CD4-positive, alpha-beta T cell (primary cell): ENCODE data around the gene FGFBP2. TPM values are rescaled to one million over a fixed set of nuclear protein-coding genes. Genes with fewer than 3 reads are reported as not detected.

Experiments
- ATAC-seq: fragments of 200-7000 bp; cut with Tn5 transposase; one replicate; pipeline ENCODE4 v1.10.0; 2022; ENCODE audit warnings: mild to moderate bottlenecking; ENCODE audit not compliant: poor library complexity
- CTCF ChIA-PET: fragments of 350-600 bp; sonication (Branson Sonifier 250); formaldehyde crosslinking; loops from one replicate; lab custom pipeline; 2021; ENCODE audit warnings: antibody characterized with exemption, inconsistent platforms; lab: Charles Lee
- POLR2A ChIA-PET: fragments of 350-600 bp; sonication (Branson Sonifier 250); formaldehyde crosslinking; loops from one replicate; lab custom pipeline; 2021; ENCODE audit warnings: antibody characterized with exemption, inconsistent platforms; lab: Charles Lee
- DNase-seq, 14 experiments: peaks; one replicate each; pipeline ENCODE4 v3.0.0-alpha.2; 2013 to 2020; ENCODE audit warnings: mixed read lengths in 2 of 14
- H3K27ac ChIP-seq, 2 donors: one replicate each; pipeline versions ENCODE4 v1.5.1 to v1.7.0; 2013; ENCODE audit warnings: low read length in 2 of 2, low read depth in 1 of 2, mild to moderate bottlenecking in 1 of 2
- H3K27me3 ChIP-seq, 2 experiments: 1 replicate in 1 of 2; 2 replicates in 1 of 2; pipeline versions ENCODE4 v1.6.1 to v1.7.0; 2013; ENCODE audit warnings: low read length in 2 of 2, control low read depth in 1 of 2, mild to moderate bottlenecking in 1 of 2, moderate library complexity in 1 of 2; ENCODE audit not compliant: insufficient read depth in 2 of 2, control insufficient read depth in 1 of 2
- H3K36me3 ChIP-seq: one replicate; pipeline ENCODE4 v1.6.1; 2013; ENCODE audit warnings: low read length, control low read depth; ENCODE audit not compliant: insufficient read depth
- H3K4me1 ChIP-seq: one replicate; pipeline ENCODE4 v1.6.1; 2013; ENCODE audit warnings: low read length, control low read depth; ENCODE audit not compliant: insufficient read depth
- H3K4me3 ChIP-seq: one replicate; pipeline ENCODE4 v1.5.1; 2013; ENCODE audit warnings: mild to moderate bottlenecking, low read length, moderate library complexity
- H3K9me3 ChIP-seq, 2 experiments: 1 replicate in 1 of 2; 2 replicates in 1 of 2; pipeline versions ENCODE4 v1.6.1 to v1.7.0; 2013; ENCODE audit warnings: low read length in 2 of 2, mild to moderate bottlenecking in 2 of 2, control low read depth in 1 of 2, moderate library complexity in 1 of 2; ENCODE audit not compliant: control insufficient read depth in 1 of 2, insufficient read depth in 1 of 2
- H3K27ac Mint-ChIP-seq: one replicate; pipeline ENCODE4 v1.8.0; 2020; ENCODE audit warnings: mixed read lengths
- H3K27me3 Mint-ChIP-seq: one replicate; pipeline ENCODE4 v1.8.0; 2021; ENCODE audit warnings: mixed read lengths
- H3K36me3 Mint-ChIP-seq: one replicate; pipeline ENCODE4 v1.8.0; 2021; ENCODE audit warnings: low read depth, mixed read lengths
- H3K4me1 Mint-ChIP-seq: one replicate; pipeline ENCODE4 v1.8.0; 2021; ENCODE audit warnings: low read depth, mixed read lengths
- H3K4me3 Mint-ChIP-seq: one replicate; pipeline ENCODE4 v1.8.0; 2020; ENCODE audit warnings: mild to moderate bottlenecking, mixed read lengths
- H3K9me3 Mint-ChIP-seq: one replicate; pipeline ENCODE4 v1.8.0; 2020; ENCODE audit warnings: mixed read lengths
- CTCF ChIP-seq: fragments of 200-600 bp; IDR thresholded peaks from one replicate; pipeline ENCODE4 v1.8.0; 2022; ENCODE audit warnings: antibody characterized with exemption, mild to moderate bottlenecking
- intact Hi-C, 2 experiments: fragments of 100-400 bp; cut with DNase I in 1 of 2; cut with micrococcal nuclease in 1 of 2; formaldehyde crosslinking; loops; one replicate each; pipeline versions ENCODE4 v1.15.1 to v1.9.0; 2023 to 2025; cut with DNase I, micrococcal nuclease
- total RNA-seq, 174 experiments: library from RNA in 2 of 174; stranded (reverse) in 2 of 174; gene quantifications; one replicate each; pipeline ENCODE4 v1.2.3 and lab custom pipeline; 2021 to 2026

FGFBP2 gene
- total RNA-seq, 2 experiments from 2014 or later = 1.3 to 1.7 TPM

DNA sequence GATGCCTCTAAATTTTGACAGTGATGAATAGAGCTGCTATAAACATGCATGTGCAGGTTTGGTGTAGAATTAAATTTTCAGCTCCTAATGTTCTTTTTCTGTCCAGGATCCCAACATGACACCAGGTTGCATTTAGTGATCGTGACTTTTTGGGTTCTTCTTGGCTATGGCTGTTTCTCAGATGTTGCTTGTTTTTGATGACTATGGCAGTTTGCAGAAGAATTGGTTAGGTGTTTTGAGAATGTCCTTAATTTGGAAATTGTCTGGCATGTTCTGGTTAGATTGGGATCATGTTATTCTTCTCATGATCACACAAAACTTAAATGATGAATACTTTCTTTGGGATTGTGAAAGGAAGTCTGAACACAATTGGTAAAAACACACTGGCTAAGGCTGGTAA lies 20.7 kb downstream of the FGFBP2 start:
- H3K27me3 Mint-ChIP-seq = peaks cover 14% of the 10 kb centered on the region
- intact Hi-C loops = no loop called here
- Histone ChIP-seq H3K4me1 (no peaks in the 10 kb centered on the region), H3K9me3 (no peaks in the 10 kb centered on the region), H3K27me3 (no peaks in the 10 kb centered on the region), H3K27ac (no peak overlapping the region), H3K4me3 (no peak overlapping the region), H3K36me3 (no peaks in the 10 kb centered on the region)
- H3K4me3 Mint-ChIP-seq = no peak overlapping the region
- H3K27ac Mint-ChIP-seq = no peak overlapping the region
- ATAC-seq (no peak), DNase-seq (no peak)
- H3K36me3 Mint-ChIP-seq = no peaks in the 10 kb centered on the region
- no peaks in the 10 kb centered on the region for H3K4me1 Mint-ChIP-seq
- H3K9me3 Mint-ChIP-seq = no peaks in the 10 kb centered on the region
- POLR2A ChIA-PET = no interaction called here
- CTCF ChIA-PET = no interaction called here
- no peak for TF ChIP-seq CTCF

DNA sequence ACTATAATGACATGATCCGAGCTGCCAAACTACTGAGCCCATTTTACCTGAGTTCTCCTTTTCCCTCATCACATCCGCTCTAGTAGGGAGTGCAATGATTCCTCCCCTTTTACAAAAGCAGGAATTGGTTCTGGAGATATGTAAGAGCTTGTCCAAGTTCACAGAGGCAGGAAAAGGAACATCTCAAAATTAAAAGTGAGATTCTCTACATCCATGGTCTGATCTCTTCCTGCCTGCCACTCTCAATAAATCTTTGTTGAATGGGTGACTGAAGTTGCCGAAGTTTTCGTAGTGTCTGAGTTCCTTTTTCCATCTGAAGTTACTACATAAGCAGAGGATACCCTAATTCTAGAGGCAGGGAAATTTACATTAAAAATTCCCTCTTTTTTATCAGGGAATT lies 24.3 kb downstream of the FGFBP2 start, which contains the start of gene FGFBP1:
TSS of gene FGFBP1 (minus strand) at position 101 of the 400 bp plus-strand sequence. CDS start 2,108 bp downstream, outside the sequence.
- ATAC-seq = no peak
- no peak within 1 kb of the TSS for H3K27ac Mint-ChIP-seq
- intact Hi-C loops = no loop called here

GRCh38 chr4:15938182-15938581 lies 24.8 kb downstream of the FGFBP2 start:
- no peaks in the 10 kb centered on the region for H3K36me3 Mint-ChIP-seq
- no peak for ATAC-seq

More for the DNA sequence above, 24.3 kb downstream of the FGFBP2 start, which contains the start of gene FGFBP1:
- no peak for DNase-seq
- H3K4me1 ChIP-seq = no peaks in the 10 kb centered on the region
- CTCF ChIA-PET = no interaction called here
- POLR2A ChIA-PET = no interaction called here
- Mint-ChIP-seq H3K36me3 (no peaks in the 10 kb centered on the region), H3K4me1 (no peaks in the 10 kb centered on the region), H3K27me3 (peaks cover 22% of the 10 kb centered on the region), H3K4me3 (no peak within 1 kb of the TSS), H3K9me3 (no peaks in the 10 kb centered on the region)
- no peak within 1 kb of the TSS for H3K4me3 ChIP-seq
- H3K36me3 ChIP-seq = no peaks in the 10 kb centered on the region
- H3K9me3 ChIP-seq = no peaks in the 10 kb centered on the region
- H3K27ac ChIP-seq = no peak within 1 kb of the TSS
- no peak for TF ChIP-seq CTCF
- no peaks in the 10 kb centered on the region for H3K27me3 ChIP-seq

More at GRCh38 chr4:15938182-15938581, 24.8 kb downstream of the FGFBP2 start:
- Histone ChIP-seq H3K4me1 (no peaks in the 10 kb centered on the region), H3K27me3 (no peaks in the 10 kb centered on the region), H3K36me3 (no peaks in the 10 kb centered on the region), H3K4me3 (no peak overlapping the region), H3K9me3 (no peaks in the 10 kb centered on the region), H3K27ac (no peak overlapping the region)
- ChIA-PET CTCF (no interaction called here), POLR2A (no interaction called here)
- H3K27ac Mint-ChIP-seq = no peak overlapping the region
- H3K4me1 Mint-ChIP-seq = no peaks in the 10 kb centered on the region
- H3K27me3 Mint-ChIP-seq = peaks cover 22% of the 10 kb centered on the region
- intact Hi-C loops = no loop called here
- TF ChIP-seq CTCF = no peak
- H3K9me3 Mint-ChIP-seq = no peaks in the 10 kb centered on the region
- DNase-seq = no peak
- H3K4me3 Mint-ChIP-seq = no peak overlapping the region
